Ovary (tissue), 9 donors: ENCODE data around the gene LRRC66. TPM values are rescaled to one million over a fixed set of nuclear protein-coding genes. Genes with fewer than 3 reads are reported as not detected.

ENCODE experiments used
- DNase-seq, 5 donors: peaks; one replicate each; pipeline ENCODE4 v3.0.0-alpha.2; 2019 to 2020
- H3K27ac ChIP-seq, 2 donors: fragments of 200-600 bp; one replicate each; pipeline versions ENCODE4 v1.5.1 to v1.8.0; 2019 to 2022
- H3K27me3 ChIP-seq: fragments of 200-600 bp; one replicate; pipeline ENCODE4 v1.8.0; 2022
- H3K36me3 ChIP-seq: fragments of 200-600 bp; sonication (generic); one replicate; pipeline ENCODE4 v1.5.1; 2019
- H3K4me1 ChIP-seq: one replicate; pipeline ENCODE4 v1.8.1; 2013; ENCODE audit warnings: mild to moderate bottlenecking, moderate library complexity; ENCODE audit not compliant: insufficient read depth
- H3K4me3 ChIP-seq: fragments of 200-600 bp; sonication (generic); one replicate; pipeline ENCODE4 v1.5.1; 2017
- H3K9me3 ChIP-seq, 2 donors: fragments of 200-600 bp in 1 of 2; sonication (generic) in 1 of 2; one replicate each; pipeline versions ENCODE4 v1.5.1 to v1.8.1; 2013 to 2019; ENCODE audit warnings: mild to moderate bottlenecking in 1 of 2, moderate library complexity in 1 of 2
- EP300 ChIP-seq: sonication (generic); formaldehyde crosslinking; IDR thresholded peaks from one replicate; pipeline ENCODE4 v1.6.1; 2017; ENCODE audit warnings: antibody characterized with exemption
- POLR2A ChIP-seq: fragments of 450-650 bp; IDR thresholded peaks from one replicate; pipeline ENCODE4 v1.6.1; 2017; ENCODE audit warnings: antibody characterized with exemption, mild to moderate bottlenecking, moderate library complexity
- WGBS, 3 donors: extraction: QIAGEN DNeasy Blood & Tissue Kit in 1 of 3; methylation state at CpG; one replicate each; pipeline versions ENCODE4 v1.1.5 to v1.1.7; 2013 to 2017; 5-methylcytosine and 5-hydroxymethylcytosine counted together
- intact Hi-C, 4 donors: fragments of 100-400 bp; cut with DNase I; formaldehyde crosslinking; loops; one replicate each; pipeline versions ENCODE4 v1.11.0 to v1.15.1; 2022 to 2023
- polyA plus RNA-seq, 2 donors: library from polyadenylated mRNA; stranded (reverse); fragments of 200-250 nt in 1 of 2; fragments of 350-450 nt in 1 of 2; fragmentation: Illumina TruSeq in 1 of 2; extraction: RNeasy Lipid Tissue Mini Kit (QIAGEN cat#74804) in 1 of 2; gene quantifications; one replicate each; pipeline ENCODE4 v1.2.3, GENCODE V29; 2013 to 2014
- total RNA-seq, 7 donors: library from RNA; depleted of rRNA in 2 of 7; stranded (reverse); fragments of >200 nt in 2 of 7; fragmentation: NEBNext Ultra II Directional in 3 of 7; extraction: Animal tissue kit (Norgen Biotek cat#: 25700) in 3 of 7; gene quantifications; one replicate each; pipeline versions ENCODE4 v1.1.0 to v1.2.4, GENCODE V29; 2016 to 2023
- TF ChIP-seq, protein P1 (sequence below), 3 donors: fragments of 450-650 bp in 2 of 3; fragments of 200-600 bp in 1 of 3; IDR thresholded peaks; one replicate each; pipeline versions ENCODE4 v1.5.1 to v1.8.0; 2016 to 2022; ENCODE audit warnings: antibody characterized with exemption in 3 of 3, mild to moderate bottlenecking in 1 of 3
- donor health status: DM: no; HTN: no; CAD: no; lungs with moderate emphysema.
- donor health status: DM: no; HTN: no; CAD: no.
- donor health status: Bipolar disorder and iron deficiency.
- donor health status: DM: yes; HTN: yes; CAD: no.
- donor health status: DM: no; HTN: no; CAD: no.
- donor health status: DM: yes; HTN: yes; CAD: no.

LRRC66 gene
- total and polyA plus RNA-seq, 9 donors: 0.11 to 0.48 (median 0.28) TPM

DNA sequence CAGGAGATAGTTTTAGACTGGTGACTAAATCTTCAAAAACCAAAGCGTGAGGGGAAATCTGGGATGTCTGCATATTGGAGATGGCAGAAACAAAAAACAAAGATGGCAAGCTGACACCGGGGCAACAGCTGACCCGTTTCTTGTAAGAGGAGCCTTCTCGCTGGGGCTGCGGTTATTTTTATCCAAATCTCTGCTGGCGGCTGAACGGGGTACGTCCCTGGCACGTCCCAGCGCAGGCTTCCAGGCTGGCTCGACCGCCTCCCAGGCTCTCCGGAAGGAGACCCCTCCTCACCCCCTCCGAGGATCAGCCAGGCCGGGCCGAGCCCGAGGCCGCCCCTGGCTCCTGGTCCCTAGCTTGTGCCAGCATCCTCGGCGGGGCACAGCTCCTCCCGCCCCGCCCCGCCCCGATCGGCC, 17.5 kb upstream of the LRRC66 start:
- peaks cover 9% of the 10 kb centered on the region for H3K4me1 ChIP-seq
- no peaks in the 10 kb centered on the region for H3K36me3 ChIP-seq
- peak overlapping the region; percentile 76 to 77 for H3K27ac ChIP-seq
- WGBS, 3 donors: 0 to 1% (median 1%) methylated on average over 20 to 25 of the region's 25 CpGs
- TF ChIP-seq, protein P1, sequence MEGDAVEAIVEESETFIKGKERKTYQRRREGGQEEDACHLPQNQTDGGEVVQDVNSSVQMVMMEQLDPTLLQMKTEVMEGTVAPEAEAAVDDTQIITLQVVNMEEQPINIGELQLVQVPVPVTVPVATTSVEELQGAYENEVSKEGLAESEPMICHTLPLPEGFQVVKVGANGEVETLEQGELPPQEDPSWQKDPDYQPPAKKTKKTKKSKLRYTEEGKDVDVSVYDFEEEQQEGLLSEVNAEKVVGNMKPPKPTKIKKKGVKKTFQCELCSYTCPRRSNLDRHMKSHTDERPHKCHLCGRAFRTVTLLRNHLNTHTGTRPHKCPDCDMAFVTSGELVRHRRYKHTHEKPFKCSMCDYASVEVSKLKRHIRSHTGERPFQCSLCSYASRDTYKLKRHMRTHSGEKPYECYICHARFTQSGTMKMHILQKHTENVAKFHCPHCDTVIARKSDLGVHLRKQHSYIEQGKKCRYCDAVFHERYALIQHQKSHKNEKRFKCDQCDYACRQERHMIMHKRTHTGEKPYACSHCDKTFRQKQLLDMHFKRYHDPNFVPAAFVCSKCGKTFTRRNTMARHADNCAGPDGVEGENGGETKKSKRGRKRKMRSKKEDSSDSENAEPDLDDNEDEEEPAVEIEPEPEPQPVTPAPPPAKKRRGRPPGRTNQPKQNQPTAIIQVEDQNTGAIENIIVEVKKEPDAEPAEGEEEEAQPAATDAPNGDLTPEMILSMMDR (IDR thresholded peaks at IDR 0.05): no peak
- TF ChIP-seq POLR2A: no peak
- H3K4me3 ChIP-seq: peak overlapping the region; percentile 76
- peak; percentile 24 to 57 (median 49) for DNase-seq
- H3K9me3 ChIP-seq: no peaks in the 10 kb centered on the region
- no peaks in the 10 kb centered on the region for H3K27me3 ChIP-seq
- intact Hi-C loops: loop anchor here in 2 of 4 donors (10.0 kb wide), 2 partner anchors 143 to 193 kb away; partner anchors contain the start of gene DCUN1D4 (in 1 of the 2)

DNA sequence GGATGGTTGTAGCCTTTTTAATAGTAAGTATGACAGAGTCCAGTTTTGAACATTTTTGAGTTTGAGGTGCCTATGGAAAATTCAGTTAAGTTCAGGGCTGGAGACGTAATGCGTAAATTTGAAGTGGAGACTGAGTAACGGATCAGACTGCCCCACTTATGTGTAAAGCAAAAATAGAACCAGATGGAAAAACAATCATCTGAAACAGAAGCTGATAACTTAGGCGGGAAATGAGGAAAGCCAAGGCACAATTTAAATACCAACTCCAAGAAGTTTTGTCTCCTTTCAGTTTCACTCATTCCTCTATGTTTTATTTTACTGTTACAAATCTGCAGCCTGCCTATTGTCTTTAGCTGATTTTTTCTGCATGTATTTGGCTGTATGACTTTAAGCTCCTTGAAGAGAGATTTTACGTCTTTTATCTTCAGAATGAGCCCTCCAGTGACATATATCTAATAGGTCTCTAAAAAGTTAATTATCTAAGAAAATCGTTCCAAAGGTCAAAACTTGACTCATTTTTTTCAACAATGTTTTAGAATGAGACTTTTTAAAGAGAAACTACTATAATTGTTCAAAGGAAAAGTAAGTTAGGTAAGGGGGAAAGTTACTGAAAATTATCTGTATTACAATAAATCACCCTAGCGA, 16.8 kb upstream of the LRRC66 start:
- intact Hi-C loops: loop anchor here in 2 of 4 donors (10.0 kb wide), 2 partner anchors 142 to 192 kb away; partner anchors contain the start of gene DCUN1D4 (in 1 of the 2)
- TF ChIP-seq, protein P1 (IDR thresholded peaks at IDR 0.05): no peak
- TF ChIP-seq EP300 (no peak), POLR2A (no peak)
- no peaks in the 10 kb centered on the region for H3K9me3 ChIP-seq
- no peaks in the 10 kb centered on the region for H3K36me3 ChIP-seq
- WGBS, 3 donors: 13 to 20% (median 16%) methylated on average over 7 of the region's 7 CpGs
- H3K27ac ChIP-seq: peak overlapping the region in 1 of 2 donors; percentile 77
- H3K4me1 ChIP-seq: peaks cover 9% of the 10 kb centered on the region
- H3K27me3 ChIP-seq: no peaks in the 10 kb centered on the region
- DNase-seq: no peak
- H3K4me3 ChIP-seq: peak overlapping the region; percentile 76

DNA sequence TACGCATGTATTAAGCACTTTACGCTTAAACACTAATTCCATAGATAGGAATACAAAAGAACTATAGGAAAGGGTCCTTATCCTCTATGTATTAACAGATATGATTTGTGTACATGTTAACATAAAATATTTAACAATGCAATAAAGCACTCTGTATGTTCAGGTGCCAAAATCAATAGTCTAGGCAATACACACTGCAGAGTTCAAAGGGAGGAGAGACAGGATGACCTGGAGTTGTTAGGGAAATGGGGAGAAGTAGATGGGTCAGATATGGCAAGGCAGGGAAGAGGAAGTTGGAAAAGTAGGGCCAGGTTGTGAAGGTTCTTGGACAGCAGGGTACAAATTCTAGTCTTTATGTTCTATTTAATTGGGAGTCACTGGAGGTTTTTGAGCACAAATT, 15.0 kb upstream of the LRRC66 start:
- intact Hi-C loops: loop anchor here in 2 of 4 donors (10.0 kb wide), 2 partner anchors 140 to 190 kb away; partner anchors contain the start of gene DCUN1D4 (in 1 of the 2)
- TF ChIP-seq, protein P1 (IDR thresholded peaks at IDR 0.05): no peak
- TF ChIP-seq POLR2A: no peak
- no peak for TF ChIP-seq EP300
- no peak for DNase-seq
- Histone ChIP-seq H3K27me3 (no peaks in the 10 kb centered on the region), H3K36me3 (no peaks in the 10 kb centered on the region), H3K4me1 (peaks cover 9% of the 10 kb centered on the region), H3K9me3 (no peaks in the 10 kb centered on the region), H3K4me3 (no peak overlapping the region), H3K27ac (no peak overlapping the region)
- 97 to 100% (median 98%) methylated on average over 2 of the region's 2 CpGs for WGBS, 3 donors

DNA sequence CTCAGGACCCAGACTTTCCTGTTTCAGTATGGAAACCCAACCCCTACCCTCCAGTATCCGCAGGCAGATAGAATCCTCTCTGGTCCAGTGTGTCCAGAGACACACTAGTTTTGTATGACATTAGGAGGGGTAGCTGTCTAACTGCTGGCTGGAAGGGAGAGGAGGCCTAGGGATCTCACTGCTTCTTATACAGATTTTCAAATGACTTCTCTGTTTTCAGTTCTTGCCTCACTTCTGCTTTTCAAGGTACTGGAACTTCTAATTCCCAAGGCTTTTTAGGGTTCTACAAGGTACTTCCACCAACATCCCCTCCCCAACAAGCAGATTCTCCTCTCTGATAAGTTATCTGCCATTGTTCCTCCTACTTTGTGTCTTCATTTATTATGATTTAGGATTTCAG, 11.8 kb upstream of the LRRC66 start:
- H3K27ac ChIP-seq: no peak overlapping the region
- DNase-seq: no peak
- H3K9me3 ChIP-seq: no peaks in the 10 kb centered on the region
- 86 to 95% (median 92%) methylated on average over 1 of the region's 1 CpG for WGBS, 3 donors
- no peak for TF ChIP-seq EP300
- TF ChIP-seq, protein P1 (IDR thresholded peaks at IDR 0.05): no peak
- no peak for TF ChIP-seq POLR2A
- H3K27me3 ChIP-seq: no peaks in the 10 kb centered on the region
- no peak overlapping the region for H3K4me3 ChIP-seq
- intact Hi-C loops: loop anchor here in 2 of 4 donors (10.0 kb wide), 2 partner anchors 137 to 187 kb away; partner anchors contain the start of gene DCUN1D4 (in 1 of the 2)
- no peaks in the 10 kb centered on the region for H3K36me3 ChIP-seq
- peaks cover 9% of the 10 kb centered on the region for H3K4me1 ChIP-seq
